ENCODE results near the gene IFITM10. TPM values are rescaled to one million over a fixed set of nuclear protein-coding genes. Genes with fewer than 3 reads are reported as not detected.

Gene IFITM10
- total RNA-seq, 1 experiment from 2014 or later, result 18.0 TPM

GRCh38 chr11:1735271-1735670 lies 15.1 kb downstream of the IFITM10 start:
- Histone ChIP-seq H3K4me1 (ENCODE audit: control insufficient read depth, insufficient read depth, low read length) (no peaks in the 10 kb centered on the region), H3K4me3 (ENCODE audit: low read depth in 2 of 2, low read length in 2 of 2) (no peak overlapping the region), H3K36me3 (ENCODE audit: control insufficient read depth, insufficient read depth, low read length) (no peaks in the 10 kb centered on the region), H3K9me3 (ENCODE audit: control insufficient read depth, insufficient read depth, low read depth, low read length) (peaks cover 13% of the 10 kb centered on the region; the same call in 1 of the 2 replicates), H3K27me3 (ENCODE audit: control insufficient read depth, insufficient read depth, low read length) (no peaks in the 10 kb centered on the region; the same call in 1 of the 2 replicates), H3K27ac (ENCODE audit: low read length) (no peak overlapping the region)
- ChIA-PET POLR2A (no interaction called here), CTCF (interaction anchor here (0.7 kb wide), 1 partner anchor 41 kb away, joined by 3 read pairs; no protein-coding TSS in a partner anchor)
- TF ChIP-seq CTCF (IDR thresholded peaks at IDR 0.05), result no peak
- TF ChIP-seq POLR2AphosphoS5 (IDR thresholded peaks at IDR 0.05; ENCODE audit: low read depth, low read length), result no peak
- no peak for TF ChIP-seq SIN3A (IDR thresholded peaks at IDR 0.05; ENCODE audit: borderline replicate concordance, insufficient read depth, low read depth, low read length)
- in situ Hi-C loops (cut with HindIII; ENCODE audit: low pct_unique_long_range_greater_than_20kb, low sequenced_read_pairs) (no loop called here), intact Hi-C loops (cut with micrococcal nuclease; ENCODE audit: unreplicated experiment) (no loop called here)
- no TSS peak for BruUV-seq (replicated peaks)
- DNase-seq (ENCODE audit: low read depth, low spot score), result no peak
- no peak for ATAC-seq

- H3K9me3 ChIP-seq (ENCODE audit: control insufficient read depth, insufficient read depth, low read depth, low read length), result peaks cover 13% of the 10 kb centered on the region; the same call in 1 of the 2 replicates
- DNase-seq (ENCODE audit: low read depth, low spot score) (no peak), ATAC-seq (0 out of 2 replicates have a peak, but pooled peaks have one; percentile 16)
- H3K4me3 ChIP-seq (ENCODE audit: low read depth in 2 of 2, low read length in 2 of 2), result no peak overlapping the region
- TF ChIP-seq SIN3A (IDR thresholded peaks at IDR 0.05; ENCODE audit: borderline replicate concordance, insufficient read depth, low read depth, low read length), result no peak
- TF ChIP-seq TCF7L2 (IDR thresholded peaks at IDR 0.05; ENCODE audit: low read depth, low read length), result no peak
- POLR2A ChIA-PET, result interaction anchor here (0.7 kb wide), 1 partner anchor 201 kb away, joined by 19 read pairs; no protein-coding TSS in a partner anchor
- H3K36me3 ChIP-seq (ENCODE audit: control insufficient read depth, insufficient read depth, low read length), result no peaks in the 10 kb centered on the region
- in situ Hi-C loops (cut with HindIII; ENCODE audit: low pct_unique_long_range_greater_than_20kb, low sequenced_read_pairs) (no loop called here), intact Hi-C loops (cut with micrococcal nuclease; ENCODE audit: unreplicated experiment) (no loop called here)
- BruUV-seq (replicated peaks), result no TSS peak
- H3K4me1 ChIP-seq (ENCODE audit: control insufficient read depth, insufficient read depth, low read length), result no peaks in the 10 kb centered on the region
- no peak overlapping the region for H3K27ac ChIP-seq (ENCODE audit: low read length)
- H3K27me3 ChIP-seq (ENCODE audit: control insufficient read depth, insufficient read depth, low read length), result peaks cover 5% of the 10 kb centered on the region; the same call in 1 of the 2 replicates
- CTCF ChIA-PET, result interaction anchor here (0.7 kb wide), 1 partner anchor 40 kb away, joined by 3 read pairs; no protein-coding TSS in a partner anchor
Measured at GRCh38 chr11:1734641-1735081, 15.7 kb downstream of the IFITM10 start.

- H3K4me1 ChIP-seq (ENCODE audit: control insufficient read depth, insufficient read depth, low read length), result no peaks in the 10 kb centered on the region
- DNase-seq (ENCODE audit: low read depth, low spot score) (no peak), ATAC-seq (peak; percentile 20)
- no peak for TF ChIP-seq POLR2AphosphoS5 (IDR thresholded peaks at IDR 0.05; ENCODE audit: low read depth, low read length)
- no peak for TF ChIP-seq CTCF (IDR thresholded peaks at IDR 0.05)
- no peak for TF ChIP-seq SIN3A (IDR thresholded peaks at IDR 0.05; ENCODE audit: borderline replicate concordance, insufficient read depth, low read depth, low read length)
- TF ChIP-seq TCF7L2 (IDR thresholded peaks at IDR 0.05; ENCODE audit: low read depth, low read length), result no peak
- no peak for TF ChIP-seq REST (IDR thresholded peaks at IDR 0.05; ENCODE audit: insufficient read depth in 1 of 2, low read depth in 2 of 2, low read length in 1 of 2)
- H3K4me3 ChIP-seq (ENCODE audit: low read depth in 2 of 2, low read length in 2 of 2), result no peak overlapping the region
- peaks cover 5% of the 10 kb centered on the region; the same call in 1 of the 2 replicates for H3K27me3 ChIP-seq (ENCODE audit: control insufficient read depth, insufficient read depth, low read length)
- in situ Hi-C loops (cut with HindIII; ENCODE audit: low pct_unique_long_range_greater_than_20kb, low sequenced_read_pairs), result no loop called here
- intact Hi-C loops (cut with micrococcal nuclease; ENCODE audit: unreplicated experiment), result no loop called here
- H3K36me3 ChIP-seq (ENCODE audit: control insufficient read depth, insufficient read depth, low read length), result no peaks in the 10 kb centered on the region
- ChIA-PET POLR2A (interaction anchor here (0.6 to 0.7 kb wide), 2 partner anchors 51 to 202 kb away, joined by 3 to 19 read pairs; no protein-coding TSS in a partner anchor), CTCF (interaction anchor here (0.7 kb wide), 1 partner anchor 40 kb away, joined by 3 read pairs; no protein-coding TSS in a partner anchor)
- no TSS peak for BruUV-seq (replicated peaks)
- H3K27ac ChIP-seq (ENCODE audit: low read length), result no peak overlapping the region
- peaks cover 13% of the 10 kb centered on the region; the same call in 1 of the 2 replicates for H3K9me3 ChIP-seq (ENCODE audit: control insufficient read depth, insufficient read depth, low read depth, low read length)
Measured at GRCh38 chr11:1733716-1734640, 16.4 kb downstream of the IFITM10 start.

Data from Panc1 (cell line).